ENCODE measurements around the gene LONRF2. TPM values are rescaled to one million over a fixed set of nuclear protein-coding genes. Genes with fewer than 3 reads are reported as not detected.
A peak's percentile ranks its signal among the peaks of the same experiment; 100 is the strongest.
"Not testable (repeated sequence)": the region's sequence is repeated elsewhere in the genome, so short reads cannot be mapped to it uniquely, and the experiment has no call there.

The LONRF2 gene
- total RNA-seq, 1 donor from 2014 or later = 1.7 TPM

DNA sequence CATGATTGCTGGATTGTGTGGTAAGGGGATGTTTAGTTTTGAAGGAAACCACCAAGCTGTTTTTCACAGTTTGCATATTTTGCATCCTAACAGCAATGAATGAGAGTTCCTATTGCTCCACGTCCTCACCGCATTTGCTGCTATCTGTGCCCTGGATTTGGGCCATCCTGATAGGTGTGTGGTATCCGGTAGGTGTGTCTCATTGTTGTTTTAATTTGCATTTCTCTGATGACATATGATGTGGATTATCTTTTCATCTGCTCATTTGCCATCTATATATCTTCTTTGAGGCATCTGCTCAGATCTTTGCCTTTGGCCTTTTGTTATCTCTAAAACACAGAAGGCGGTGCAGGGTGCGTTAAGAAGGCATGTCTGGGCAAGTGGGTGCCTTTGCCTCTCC lies 73.3 kb downstream of the LONRF2 start:
- H3K36me3 Mint-ChIP-seq (ENCODE audit: low read depth) = peaks cover 4% of the 10 kb centered on the region
- H3K27me3 Mint-ChIP-seq (ENCODE audit: low read depth) = no peaks in the 10 kb centered on the region
- H3K9me3 Mint-ChIP-seq (ENCODE audit: low read depth) = peaks cover 5% of the 10 kb centered on the region
- no peak for DNase-seq (ENCODE audit: low spot score)
- no peak overlapping the region for H3K27ac Mint-ChIP-seq (ENCODE audit: unreplicated experiment)
- H3K4me1 Mint-ChIP-seq (ENCODE audit: low read depth) = peaks cover 21% of the 10 kb centered on the region
- TF ChIP-seq, protein P1, sequence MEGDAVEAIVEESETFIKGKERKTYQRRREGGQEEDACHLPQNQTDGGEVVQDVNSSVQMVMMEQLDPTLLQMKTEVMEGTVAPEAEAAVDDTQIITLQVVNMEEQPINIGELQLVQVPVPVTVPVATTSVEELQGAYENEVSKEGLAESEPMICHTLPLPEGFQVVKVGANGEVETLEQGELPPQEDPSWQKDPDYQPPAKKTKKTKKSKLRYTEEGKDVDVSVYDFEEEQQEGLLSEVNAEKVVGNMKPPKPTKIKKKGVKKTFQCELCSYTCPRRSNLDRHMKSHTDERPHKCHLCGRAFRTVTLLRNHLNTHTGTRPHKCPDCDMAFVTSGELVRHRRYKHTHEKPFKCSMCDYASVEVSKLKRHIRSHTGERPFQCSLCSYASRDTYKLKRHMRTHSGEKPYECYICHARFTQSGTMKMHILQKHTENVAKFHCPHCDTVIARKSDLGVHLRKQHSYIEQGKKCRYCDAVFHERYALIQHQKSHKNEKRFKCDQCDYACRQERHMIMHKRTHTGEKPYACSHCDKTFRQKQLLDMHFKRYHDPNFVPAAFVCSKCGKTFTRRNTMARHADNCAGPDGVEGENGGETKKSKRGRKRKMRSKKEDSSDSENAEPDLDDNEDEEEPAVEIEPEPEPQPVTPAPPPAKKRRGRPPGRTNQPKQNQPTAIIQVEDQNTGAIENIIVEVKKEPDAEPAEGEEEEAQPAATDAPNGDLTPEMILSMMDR (IDR thresholded peaks at IDR 0.05) = no peak
- H3K4me3 Mint-ChIP-seq (ENCODE audit: unreplicated experiment) = no peak overlapping the region

DNA sequence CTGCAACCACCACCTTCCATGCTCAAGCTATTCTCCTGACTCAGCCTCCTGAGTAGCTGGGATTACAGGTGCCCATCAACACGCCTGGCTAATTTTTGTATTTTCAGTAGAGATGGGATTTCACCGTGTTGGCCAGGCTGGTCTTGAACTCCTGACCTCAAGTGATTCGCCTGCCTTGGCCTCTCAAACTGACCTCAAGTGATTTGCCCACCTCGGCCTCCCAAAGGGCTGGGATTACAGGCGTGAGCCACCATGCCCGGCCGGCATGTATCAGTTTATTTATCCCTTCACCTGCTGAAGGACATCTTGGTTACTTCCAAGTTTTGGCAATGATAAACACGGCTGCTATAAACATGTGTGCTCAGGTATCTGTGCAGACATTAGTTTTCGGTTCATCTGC lies 73.7 kb downstream of the LONRF2 start:
- not testable (repeated sequence) for H3K27ac Mint-ChIP-seq (ENCODE audit: unreplicated experiment); H3K27me3 Mint-ChIP-seq (ENCODE audit: low read depth); H3K4me3 Mint-ChIP-seq (ENCODE audit: unreplicated experiment); H3K36me3 Mint-ChIP-seq (ENCODE audit: low read depth); DNase-seq (ENCODE audit: low spot score); H3K9me3 Mint-ChIP-seq (ENCODE audit: low read depth)
- H3K4me1 Mint-ChIP-seq (ENCODE audit: low read depth) = peaks cover 21% of the 10 kb centered on the region

DNA sequence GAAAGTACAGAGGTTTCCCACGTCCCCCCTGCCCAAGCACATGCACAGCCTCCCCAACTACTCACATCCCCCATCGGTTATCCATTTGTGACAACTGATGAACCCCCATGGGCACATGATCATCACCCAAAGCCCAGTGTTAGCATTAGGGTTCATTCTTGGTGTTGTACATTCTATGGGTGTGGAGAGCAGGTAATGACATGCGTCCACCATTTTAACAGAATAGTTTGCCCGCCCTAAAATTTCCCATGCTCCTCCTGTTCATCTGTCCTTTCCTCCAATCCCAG lies 74.3 kb downstream of the LONRF2 start:
- H3K27ac Mint-ChIP-seq (ENCODE audit: unreplicated experiment) = no peak overlapping the region
- no peak for DNase-seq (ENCODE audit: low spot score)
- peaks cover 5% of the 10 kb centered on the region for H3K9me3 Mint-ChIP-seq (ENCODE audit: low read depth)
- peaks cover 4% of the 10 kb centered on the region for H3K36me3 Mint-ChIP-seq (ENCODE audit: low read depth)
- peaks cover 25% of the 10 kb centered on the region for H3K4me1 Mint-ChIP-seq (ENCODE audit: low read depth)
- TF ChIP-seq, protein P1 (IDR thresholded peaks at IDR 0.05) = no peak
- H3K27me3 Mint-ChIP-seq (ENCODE audit: low read depth) = no peaks in the 10 kb centered on the region
- H3K4me3 Mint-ChIP-seq (ENCODE audit: unreplicated experiment) = no peak overlapping the region

GRCh38 chr2:100247256-100248043 lies 74.9 kb downstream of the LONRF2 start:
- TF ChIP-seq, protein P1 (IDR thresholded peaks at IDR 0.05) = no peak
- H3K27me3 Mint-ChIP-seq (ENCODE audit: low read depth) = no peaks in the 10 kb centered on the region
- H3K4me1 Mint-ChIP-seq (ENCODE audit: low read depth) = peaks cover 27% of the 10 kb centered on the region
- H3K36me3 Mint-ChIP-seq (ENCODE audit: low read depth) = peaks cover 4% of the 10 kb centered on the region
- no peak overlapping the region for H3K27ac Mint-ChIP-seq (ENCODE audit: unreplicated experiment)
- DNase-seq (ENCODE audit: low spot score) = no peak
- peaks cover 5% of the 10 kb centered on the region for H3K9me3 Mint-ChIP-seq (ENCODE audit: low read depth)
- H3K4me3 Mint-ChIP-seq (ENCODE audit: unreplicated experiment) = no peak overlapping the region

DNA sequence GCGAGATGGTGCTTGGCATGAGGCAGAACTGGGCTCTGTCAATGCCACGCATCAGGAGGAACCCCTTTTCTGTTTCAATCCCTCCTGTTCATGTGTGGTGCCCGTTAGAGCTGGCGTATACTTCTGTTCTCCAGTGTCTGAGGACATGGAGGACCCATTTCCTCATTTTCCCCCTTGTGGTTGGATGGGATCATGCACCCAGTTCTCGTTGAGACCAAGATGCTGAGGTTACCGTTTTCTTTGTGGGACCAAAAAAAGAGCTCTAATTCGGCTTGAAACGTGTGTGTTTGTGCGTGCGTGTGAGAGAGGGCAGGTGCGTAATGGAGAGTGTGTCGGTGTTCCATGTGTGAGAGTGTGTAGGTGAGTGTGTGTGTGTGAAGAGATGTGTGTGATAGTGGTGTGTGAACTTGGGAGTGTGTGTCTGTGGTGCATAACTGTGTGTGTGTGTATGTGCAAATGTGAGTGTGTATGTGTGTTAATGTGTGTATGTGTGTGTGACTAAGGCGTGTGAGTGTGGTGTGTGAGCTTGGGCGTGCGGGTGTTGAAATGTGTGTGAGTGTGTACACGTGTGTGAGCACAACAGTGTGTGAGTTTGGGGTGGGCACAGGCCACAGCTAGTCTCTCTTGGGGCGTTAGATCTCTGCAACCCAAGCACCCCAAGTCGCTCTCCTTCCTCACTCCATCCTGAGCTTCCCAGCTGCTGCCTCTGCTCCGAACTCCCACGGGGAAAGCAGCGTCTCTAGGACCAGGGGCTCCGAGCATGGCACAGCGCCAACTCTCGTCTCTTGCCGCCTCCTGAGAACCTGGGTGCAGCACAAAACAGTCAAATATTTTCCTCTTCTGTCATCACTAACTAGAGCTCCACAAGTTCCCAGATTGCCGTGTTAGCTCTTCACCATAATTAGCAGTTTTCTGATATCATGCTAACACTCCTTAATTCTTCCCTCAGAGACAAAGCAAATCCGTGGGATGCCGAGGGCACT lies 75.8 kb downstream of the LONRF2 start:
- peaks cover 4% of the 10 kb centered on the region for H3K36me3 Mint-ChIP-seq (ENCODE audit: low read depth)
- no peaks in the 10 kb centered on the region for H3K27me3 Mint-ChIP-seq (ENCODE audit: low read depth)
- H3K27ac Mint-ChIP-seq (ENCODE audit: unreplicated experiment) = no peak overlapping the region
- H3K4me1 Mint-ChIP-seq (ENCODE audit: low read depth) = peaks cover 27% of the 10 kb centered on the region
- DNase-seq (ENCODE audit: low spot score) = no peak
- no peak overlapping the region for H3K4me3 Mint-ChIP-seq (ENCODE audit: unreplicated experiment)
- TF ChIP-seq, protein P1 (IDR thresholded peaks at IDR 0.05) = peak; percentile 63
- peaks cover 5% of the 10 kb centered on the region for H3K9me3 Mint-ChIP-seq (ENCODE audit: low read depth)
